Tibial nerve (tissue), 4 donors: ENCODE results near the gene SSBP2.

ENCODE experiments used
- CTCF ChIP-seq, 5 experiments: fragments of 200-600 bp in 3 of 5; fragments of 450-650 bp in 2 of 5; sonication (generic) in 3 of 5; IDR thresholded peaks; one replicate each; pipeline ENCODE4 v1.5.1; 2016 to 2019; ENCODE audit warnings: antibody characterized with exemption in 5 of 5, mild to moderate bottlenecking in 3 of 5, moderate library complexity in 2 of 5
- EP300 ChIP-seq, 2 donors: sonication (generic); formaldehyde crosslinking; IDR thresholded peaks; one replicate each; pipeline ENCODE4 v1.6.1; 2017; ENCODE audit warnings: antibody characterized with exemption in 2 of 2, mild to moderate bottlenecking in 1 of 2
- POLR2A ChIP-seq, 2 donors: fragments of 450-650 bp; IDR thresholded peaks; one replicate each; pipeline ENCODE4 v1.6.1; 2017; ENCODE audit warnings: antibody characterized with exemption in 2 of 2, mild to moderate bottlenecking in 2 of 2, moderate library complexity in 2 of 2

GRCh38 chr5:81650987-81651386 is 99.9 kb downstream of the SSBP2 start:
- TF ChIP-seq CTCF (IDR thresholded peaks at IDR 0.05): no peak
- no peak for TF ChIP-seq POLR2A (IDR thresholded peaks at IDR 0.05)
- no peak for TF ChIP-seq EP300 (IDR thresholded peaks at IDR 0.05)
